Measurements from ENCODE around the gene OVOL3. TPM values are rescaled to one million over a fixed set of nuclear protein-coding genes. Genes with fewer than 3 reads are reported as not detected.

OVOL3 gene
- total RNA-seq, 4 donors from 2014 or later: not detected

DNA sequence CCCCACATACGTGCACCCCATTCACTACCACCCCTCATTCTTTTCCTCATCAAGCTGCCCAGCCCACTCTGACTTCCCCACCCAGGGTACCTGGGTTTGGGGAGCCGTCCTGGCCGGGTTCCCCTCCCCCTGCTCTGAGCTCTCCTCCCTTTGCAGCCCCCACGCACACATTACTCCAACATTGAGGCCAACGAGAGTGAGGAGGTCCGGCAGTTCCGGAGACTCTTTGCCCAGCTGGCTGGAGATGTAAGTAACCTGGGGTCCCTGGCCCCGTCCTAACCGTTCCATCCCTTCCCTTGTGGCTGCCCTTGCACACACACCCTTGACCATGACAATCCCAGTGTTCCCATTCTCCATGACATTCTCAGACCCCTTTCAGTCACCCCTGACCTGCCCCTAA is 31.6 kb downstream of the OVOL3 start:
- H3K36me3 ChIP-seq: peaks cover 33 to 58% (median 55%) of the 10 kb centered on the region in 4 donors
- no peaks in the 10 kb centered on the region for H3K27me3 ChIP-seq
- H3K9me3 ChIP-seq: no peaks in the 10 kb centered on the region
- TF ChIP-seq, protein P1, sequence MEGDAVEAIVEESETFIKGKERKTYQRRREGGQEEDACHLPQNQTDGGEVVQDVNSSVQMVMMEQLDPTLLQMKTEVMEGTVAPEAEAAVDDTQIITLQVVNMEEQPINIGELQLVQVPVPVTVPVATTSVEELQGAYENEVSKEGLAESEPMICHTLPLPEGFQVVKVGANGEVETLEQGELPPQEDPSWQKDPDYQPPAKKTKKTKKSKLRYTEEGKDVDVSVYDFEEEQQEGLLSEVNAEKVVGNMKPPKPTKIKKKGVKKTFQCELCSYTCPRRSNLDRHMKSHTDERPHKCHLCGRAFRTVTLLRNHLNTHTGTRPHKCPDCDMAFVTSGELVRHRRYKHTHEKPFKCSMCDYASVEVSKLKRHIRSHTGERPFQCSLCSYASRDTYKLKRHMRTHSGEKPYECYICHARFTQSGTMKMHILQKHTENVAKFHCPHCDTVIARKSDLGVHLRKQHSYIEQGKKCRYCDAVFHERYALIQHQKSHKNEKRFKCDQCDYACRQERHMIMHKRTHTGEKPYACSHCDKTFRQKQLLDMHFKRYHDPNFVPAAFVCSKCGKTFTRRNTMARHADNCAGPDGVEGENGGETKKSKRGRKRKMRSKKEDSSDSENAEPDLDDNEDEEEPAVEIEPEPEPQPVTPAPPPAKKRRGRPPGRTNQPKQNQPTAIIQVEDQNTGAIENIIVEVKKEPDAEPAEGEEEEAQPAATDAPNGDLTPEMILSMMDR (IDR thresholded peaks at IDR 0.05): no peak
- no peak for TF ChIP-seq POLR2AphosphoS5 (IDR thresholded peaks at IDR 0.05)
- TF ChIP-seq POLR2A (IDR thresholded peaks at IDR 0.05; ENCODE audit: low read depth): no peak
- no peak for TF ChIP-seq EP300 (IDR thresholded peaks at IDR 0.05)
- DNase-seq (ENCODE audit: extremely low spot score): no peak
- 74% methylated on average over 8 of the region's 9 CpGs for WGBS
- no peak overlapping the region for H3K4me3 ChIP-seq
- H3K4me1 ChIP-seq: peaks cover 14 to 34% (median 26%) of the 10 kb centered on the region in 4 donors
- H3K27ac ChIP-seq (replicated peaks in 1 of 4): peak overlapping the region in 2 of 4 donors; percentile 92 to 96
- intact Hi-C loops (cut with DNase I): no loop called here

DNA sequence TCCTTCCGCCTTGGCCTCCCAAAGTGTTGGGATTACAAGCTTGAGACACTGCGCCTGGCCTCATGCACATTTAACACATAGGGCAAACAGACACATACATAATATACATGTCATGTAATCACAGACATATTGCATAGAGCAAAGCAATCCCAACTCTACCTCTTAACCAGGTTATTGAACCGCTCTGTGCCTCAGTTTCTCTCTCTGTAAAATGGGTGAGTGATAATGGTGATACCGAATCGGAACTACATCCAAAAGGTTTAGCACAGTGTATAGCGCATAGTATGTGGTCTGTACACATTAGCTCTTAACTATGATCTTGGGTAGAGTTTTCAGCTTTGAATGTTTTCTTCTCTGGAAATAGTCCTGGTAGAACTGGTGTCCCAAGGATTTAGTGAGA is 33.7 kb downstream of the OVOL3 start:
- 96% methylated on average over 6 of the region's 6 CpGs for WGBS
- DNase-seq (ENCODE audit: extremely low spot score): no peak
- no peak overlapping the region for H3K4me3 ChIP-seq
- H3K4me1 ChIP-seq: peaks cover 12 to 30% (median 17%) of the 10 kb centered on the region in 4 donors
- no peaks in the 10 kb centered on the region for H3K9me3 ChIP-seq
- intact Hi-C loops (cut with DNase I): no loop called here
- peaks cover 49 to 80% (median 76%) of the 10 kb centered on the region in 4 donors for H3K36me3 ChIP-seq
- TF ChIP-seq EP300 (IDR thresholded peaks at IDR 0.05) (no peak), POLR2AphosphoS5 (IDR thresholded peaks at IDR 0.05) (no peak), POLR2A (IDR thresholded peaks at IDR 0.05; ENCODE audit: low read depth) (no peak)
- TF ChIP-seq, protein P1 (IDR thresholded peaks at IDR 0.05): no peak
- H3K27me3 ChIP-seq: no peaks in the 10 kb centered on the region
- no peak overlapping the region for H3K27ac ChIP-seq (replicated peaks in 1 of 4)

DNA sequence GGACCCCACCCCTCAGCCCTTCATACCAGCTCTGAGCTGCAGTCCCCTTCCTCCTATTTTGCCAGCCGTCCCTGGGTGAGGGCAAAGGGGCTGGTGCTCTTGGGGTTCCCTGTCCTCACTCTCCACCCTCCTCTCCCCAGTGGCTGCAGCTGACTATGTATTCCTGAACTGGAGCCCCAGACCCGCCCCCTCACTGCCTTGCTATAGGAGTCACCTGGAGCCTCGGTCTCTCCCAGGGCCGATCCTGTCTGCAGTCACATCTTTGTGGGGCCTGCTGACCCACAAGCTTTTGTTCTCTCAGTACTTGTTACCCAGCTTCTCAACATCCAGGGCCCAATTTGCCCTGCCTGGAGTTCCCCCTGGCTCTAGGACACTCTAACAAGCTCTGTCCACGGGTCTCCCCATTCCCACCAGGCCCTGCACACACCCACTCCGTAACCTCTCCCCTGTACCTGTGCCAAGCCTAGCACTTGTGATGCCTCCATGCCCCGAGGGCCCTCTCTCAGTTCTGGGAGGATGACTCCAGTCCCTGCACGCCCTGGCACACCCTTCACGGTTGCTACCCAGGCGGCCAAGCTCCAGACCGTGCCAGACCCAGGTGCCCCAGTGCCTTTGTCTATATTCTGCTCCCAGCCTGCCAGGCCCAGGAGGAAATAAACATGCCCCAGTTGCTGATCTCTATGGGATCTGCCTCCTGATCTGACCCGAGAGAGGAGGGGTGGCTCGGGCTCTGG is 38.9 kb downstream of the OVOL3 start:
- TF ChIP-seq POLR2AphosphoS5 (IDR thresholded peaks at IDR 0.05) (no peak), POLR2A (IDR thresholded peaks at IDR 0.05; ENCODE audit: low read depth) (no peak)
- Histone ChIP-seq H3K36me3 (peaks cover 39 to 64% (median 61%) of the 10 kb centered on the region in 4 donors), H3K27ac (replicated peaks in 1 of 4) (peak overlapping the region; percentile 92 to 98 (median 96)), H3K4me3 (no peak overlapping the region), H3K27me3 (no peaks in the 10 kb centered on the region), H3K9me3 (no peaks in the 10 kb centered on the region), H3K4me1 (peaks cover 31 to 53% (median 36%) of the 10 kb centered on the region in 4 donors)
- intact Hi-C loops (cut with DNase I): no loop called here
- no peak for DNase-seq (ENCODE audit: extremely low spot score)
- WGBS: 72% methylated on average over 13 of the region's 13 CpGs

GRCh38 chr19:36150586-36150985 is 39.6 kb downstream of the OVOL3 start:
- Histone ChIP-seq H3K9me3 (no peaks in the 10 kb centered on the region), H3K36me3 (peaks cover 35 to 57% (median 53%) of the 10 kb centered on the region in 4 donors), H3K27me3 (no peaks in the 10 kb centered on the region), H3K27ac (replicated peaks in 1 of 4) (peak overlapping the region; percentile 92 to 98 (median 96)), H3K4me1 (peaks cover 31 to 53% (median 36%) of the 10 kb centered on the region in 4 donors), H3K4me3 (peak overlapping the region in 3 of 4 donors; percentile 52 to 68 (median 61))
- DNase-seq (ENCODE audit: extremely low spot score): no peak
- WGBS: 59% methylated on average over 5 of the region's 5 CpGs
- intact Hi-C loops (cut with DNase I): no loop called here
- no peak for TF ChIP-seq POLR2AphosphoS5 (IDR thresholded peaks at IDR 0.05)
- TF ChIP-seq, protein P1 (IDR thresholded peaks at IDR 0.05): no peak
- TF ChIP-seq POLR2A (IDR thresholded peaks at IDR 0.05; ENCODE audit: low read depth): no peak
- TF ChIP-seq EP300 (IDR thresholded peaks at IDR 0.05): no peak

DNA sequence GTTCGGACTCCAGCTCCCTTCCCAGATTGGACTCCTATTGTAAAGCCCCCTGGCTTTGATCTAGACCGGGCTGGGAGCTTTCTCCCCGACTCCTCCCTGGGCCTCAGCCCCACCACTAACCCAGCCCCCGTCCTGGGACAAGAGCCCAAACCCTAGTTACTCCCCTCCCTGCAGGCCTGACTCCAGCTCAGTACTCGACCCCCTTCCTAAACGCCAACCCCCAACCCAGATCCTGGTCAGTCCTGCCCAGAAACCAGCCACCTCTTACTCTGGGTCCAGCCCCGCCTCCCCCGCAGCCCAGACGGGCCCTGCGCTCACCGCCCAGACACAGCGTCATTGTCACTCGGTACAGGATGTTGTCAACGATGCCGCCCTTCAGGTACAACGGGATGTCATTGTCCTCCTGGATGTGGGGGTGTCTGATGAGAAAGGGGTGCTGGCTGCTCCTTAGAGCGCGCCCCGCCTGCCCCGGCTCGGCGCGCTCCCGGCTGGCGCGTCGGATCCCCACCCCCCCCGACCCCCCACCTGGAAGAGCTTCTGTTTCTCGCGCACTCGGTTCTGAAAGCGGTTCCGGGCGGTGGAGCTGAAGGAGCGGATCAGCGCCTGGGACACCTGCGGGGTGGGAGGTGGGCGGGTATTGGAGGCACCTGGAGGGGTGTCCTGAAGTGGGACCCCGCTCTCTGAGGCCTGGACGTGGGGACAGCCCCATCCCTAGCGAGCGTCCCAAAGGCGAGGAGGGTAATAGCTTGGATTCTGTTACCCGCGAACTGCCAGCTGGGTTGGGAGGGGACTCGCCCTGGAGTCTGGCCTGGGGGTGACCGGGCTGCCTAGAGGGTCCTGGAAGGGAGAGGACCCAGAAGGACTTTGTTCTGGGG is 40.4 kb downstream of the OVOL3 start:
- peak overlapping the region; percentile 92 to 98 (median 96) for H3K27ac ChIP-seq (replicated peaks in 1 of 4)

More for the DNA sequence above, 40.4 kb downstream of the OVOL3 start:
- H3K4me1 ChIP-seq: peaks cover 31 to 53% (median 36%) of the 10 kb centered on the region in 4 donors
- no peak for DNase-seq (ENCODE audit: extremely low spot score)
- H3K4me3 ChIP-seq: peak overlapping the region; percentile 52 to 74 (median 64)
- H3K36me3 ChIP-seq: peaks cover 27 to 49% (median 45%) of the 10 kb centered on the region in 4 donors
- TF ChIP-seq EP300 (IDR thresholded peaks at IDR 0.05) (no peak), POLR2AphosphoS5 (IDR thresholded peaks at IDR 0.05) (peak; percentile 82 to 88), POLR2A (IDR thresholded peaks at IDR 0.05; ENCODE audit: low read depth) (peak; percentile 17)
- TF ChIP-seq, protein P1 (IDR thresholded peaks at IDR 0.05): no peak
- no peaks in the 10 kb centered on the region for H3K27me3 ChIP-seq
- intact Hi-C loops (cut with DNase I): no loop called here
- 30% methylated on average over 12 of the region's 47 CpGs for WGBS
- no peaks in the 10 kb centered on the region for H3K9me3 ChIP-seq
